Left kidney (tissue), 2 donors: ENCODE measurements around the gene ACSS3. TPM values are rescaled to one million over a fixed set of nuclear protein-coding genes. Genes with fewer than 3 reads are reported as not detected.
"Not testable (repeated sequence)": the region's sequence is repeated elsewhere in the genome, so short reads cannot be mapped to it uniquely, and the experiment has no call there.

ENCODE experiments used
- DNase-seq: peaks from one replicate; pipeline ENCODE4 v3.0.0-alpha.2; 2013
- polyA plus RNA-seq: library from polyadenylated mRNA; unstranded; fragments of 120-200 nt; gene quantifications from one replicate; pipeline ENCODE4 v1.2.1, GENCODE V29; 2013; ENCODE audit not compliant: insufficient read length

The ACSS3 gene
- polyA plus RNA-seq, 1 donor: 27.4 TPM

DNA sequence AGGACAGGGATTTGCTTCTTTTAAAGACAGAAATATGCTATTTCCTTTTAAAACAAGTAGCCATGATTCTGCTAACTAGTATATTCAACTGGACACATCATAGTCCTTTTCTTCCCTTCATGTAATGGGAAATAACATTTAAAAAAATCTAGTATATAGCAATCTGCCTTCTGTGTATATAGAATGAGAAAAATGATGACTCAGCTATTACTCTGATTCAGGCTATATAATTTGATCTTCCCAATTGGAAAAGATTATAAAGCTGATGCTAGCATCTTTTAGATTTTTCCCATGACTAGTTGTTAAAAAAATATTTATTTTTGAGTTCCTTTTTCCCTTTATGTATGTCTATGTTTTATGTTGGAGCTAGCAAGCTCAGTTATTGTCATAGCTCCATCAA is 86.9 kb downstream of the ACSS3 start:
- no peak for DNase-seq

DNA sequence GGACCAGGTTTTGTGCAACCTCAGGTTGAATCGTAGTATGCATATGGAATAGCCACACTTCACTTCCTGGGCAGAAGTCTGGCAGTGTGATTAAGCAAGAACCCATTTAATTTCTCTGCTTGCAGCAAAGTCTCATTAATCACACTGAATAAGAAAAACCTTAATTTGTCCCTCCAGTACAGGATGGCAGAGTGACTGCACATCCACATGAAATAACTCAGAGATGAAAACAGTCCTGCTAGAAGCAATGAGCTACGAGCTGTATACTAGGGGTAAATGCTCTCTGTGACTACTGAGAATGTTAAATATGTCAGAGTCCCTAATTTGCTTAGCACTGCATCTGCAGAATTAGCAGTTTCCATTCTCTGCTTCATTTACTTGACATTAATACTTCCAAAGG is 88.9 kb downstream of the ACSS3 start:
- no peak for DNase-seq

DNA sequence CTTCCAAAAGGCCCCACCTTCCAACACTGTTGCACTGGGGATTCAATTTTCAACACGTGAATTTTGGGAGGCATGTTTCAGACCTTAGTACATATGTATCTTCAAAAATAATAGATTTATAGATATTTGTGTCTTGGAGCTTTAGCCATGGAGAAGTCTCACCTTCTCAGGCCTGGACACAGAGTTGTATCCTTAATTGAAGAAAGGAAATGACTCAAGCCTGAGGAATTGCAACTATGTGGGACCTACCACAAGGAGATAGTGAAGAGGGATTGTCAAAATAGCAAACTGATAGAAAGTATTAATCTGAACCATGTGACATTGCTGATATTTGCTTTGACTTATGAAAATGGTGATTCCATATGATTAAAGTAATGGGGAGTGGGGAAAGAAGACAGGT is 89.8 kb downstream of the ACSS3 start:
- no peak for DNase-seq

DNA sequence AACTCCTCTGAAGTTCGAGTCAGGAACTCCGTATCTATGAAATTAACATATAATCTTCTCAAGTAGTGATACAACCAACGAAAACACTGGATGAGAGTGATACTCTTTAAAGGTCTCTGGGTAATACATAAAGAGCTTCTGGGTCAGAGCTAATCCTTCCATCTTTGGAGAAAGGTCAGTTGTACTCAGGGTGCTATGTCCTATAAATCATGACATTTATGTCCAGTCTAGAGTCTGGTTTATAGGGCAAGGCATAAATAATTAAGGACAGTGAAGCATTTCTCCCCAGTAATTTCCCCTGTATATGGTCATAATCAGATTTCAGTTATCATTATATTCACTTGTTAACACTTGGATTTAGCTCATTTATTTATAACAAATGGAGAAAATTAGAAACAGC is 90.6 kb downstream of the ACSS3 start:
- DNase-seq: no peak

DNA sequence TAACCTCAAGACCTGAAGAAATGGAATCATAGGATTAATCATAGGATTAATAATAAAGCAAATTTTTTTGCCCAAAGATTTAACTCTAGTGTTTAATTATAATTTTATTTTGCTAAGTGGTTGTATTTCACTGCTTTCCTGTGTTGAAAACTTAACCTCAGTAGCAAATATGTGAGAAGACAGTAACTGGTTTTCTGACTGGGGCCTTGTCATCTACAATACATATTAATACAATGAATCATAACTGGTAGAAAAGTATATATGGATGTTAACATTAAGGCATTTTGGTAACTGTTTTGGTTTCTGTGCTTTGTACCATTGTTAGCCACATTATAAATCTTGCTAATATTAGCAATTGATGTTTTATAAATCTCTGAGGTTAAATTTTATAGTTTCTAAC is 92.2 kb downstream of the ACSS3 start:
- no peak for DNase-seq

DNA sequence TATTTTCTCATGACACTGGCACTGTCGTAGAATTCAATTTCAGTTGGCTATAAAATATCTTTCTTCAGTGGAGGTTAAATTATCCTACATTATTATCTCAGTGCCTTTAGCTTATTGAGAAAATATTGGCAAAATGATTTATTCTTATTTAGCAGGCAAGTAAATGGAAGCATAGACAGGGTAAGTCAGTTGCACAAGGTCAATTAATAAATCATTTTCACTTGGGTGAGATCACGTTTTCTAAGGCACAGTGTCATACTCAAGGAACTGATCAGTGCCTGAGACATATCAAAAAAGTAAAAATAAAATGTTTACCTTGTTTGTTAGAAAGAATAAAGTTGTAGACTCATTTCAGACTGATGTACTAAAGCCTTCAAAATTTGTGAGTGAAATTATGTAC is 95.0 kb downstream of the ACSS3 start:
- no peak for DNase-seq

DNA sequence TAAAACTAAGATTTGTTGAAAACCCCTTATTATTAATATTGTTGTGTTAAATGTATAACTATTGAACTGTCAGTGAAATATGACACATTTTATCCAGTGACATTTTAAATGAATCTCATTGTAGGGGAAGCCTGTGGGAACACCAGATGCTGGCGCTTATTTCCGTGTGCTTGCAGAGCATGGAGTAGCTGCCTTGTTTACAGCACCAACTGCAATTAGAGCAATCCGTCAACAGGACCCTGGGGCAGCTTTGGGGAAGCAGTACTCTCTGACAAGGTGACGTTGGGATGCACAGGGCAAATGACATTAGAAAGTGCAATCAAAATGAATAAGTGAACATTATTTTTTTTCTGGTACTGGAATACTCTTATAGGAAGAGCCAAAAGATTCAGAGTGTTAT is 96.8 kb downstream of the ACSS3 start:
- no peak for DNase-seq

DNA sequence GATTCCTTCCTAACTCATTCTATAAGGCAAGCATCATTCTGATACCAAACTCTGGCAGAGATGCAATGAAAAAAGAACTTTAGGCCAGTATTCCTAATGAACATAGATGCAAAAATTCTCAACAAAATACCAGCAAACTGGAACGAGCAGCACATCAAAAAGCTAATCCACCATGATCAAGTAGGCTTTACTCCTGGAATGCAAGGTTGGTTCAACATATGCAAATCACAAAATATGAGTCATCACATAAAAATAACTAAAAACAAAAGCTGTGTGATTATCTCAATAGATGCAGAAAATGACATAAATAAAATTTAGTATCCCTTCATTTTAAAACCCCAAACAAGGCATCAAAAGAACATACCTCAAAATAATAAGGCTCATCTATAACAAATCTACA is 98.9 kb downstream of the ACSS3 start:
- DNase-seq: no peak

DNA sequence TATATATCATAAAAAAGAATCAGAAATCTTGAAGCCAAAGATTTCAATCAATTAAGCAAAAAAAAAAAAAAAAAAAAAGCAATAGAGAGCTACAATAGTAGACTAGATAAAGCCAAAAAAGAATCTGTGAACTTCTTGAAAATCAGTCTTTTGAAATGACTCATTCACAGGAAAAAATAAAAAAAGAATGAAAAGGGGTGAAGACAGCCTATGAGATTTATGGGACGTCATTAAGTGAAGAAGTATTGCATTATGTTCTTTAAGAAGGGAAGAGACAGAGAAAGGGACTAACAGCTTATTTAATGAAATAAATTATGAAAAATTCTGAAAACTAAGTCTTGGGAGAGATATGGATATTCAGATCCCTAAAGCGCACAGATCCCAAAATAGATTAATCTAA is 103.8 kb downstream of the ACSS3 start:
- no peak for DNase-seq

DNA sequence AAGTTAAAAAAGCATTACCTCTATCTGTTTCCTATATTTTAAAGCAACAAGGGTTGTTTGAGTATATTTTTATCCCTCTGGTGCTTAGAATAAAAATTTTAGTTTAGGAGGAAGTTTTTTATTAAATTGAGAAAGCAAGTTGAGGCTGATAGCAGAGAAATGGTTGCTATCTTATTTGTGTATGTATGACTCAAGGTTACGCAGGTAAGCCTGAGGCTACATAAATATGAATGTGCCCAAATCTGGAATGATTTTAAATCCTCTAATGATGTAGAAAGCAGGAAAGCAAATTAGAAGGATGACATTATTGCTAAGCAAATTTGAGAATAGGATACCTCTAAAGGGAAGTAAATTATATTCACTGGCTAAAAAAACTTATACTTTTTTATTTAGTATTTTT is 109.8 kb downstream of the ACSS3 start:
- no peak for DNase-seq

DNA sequence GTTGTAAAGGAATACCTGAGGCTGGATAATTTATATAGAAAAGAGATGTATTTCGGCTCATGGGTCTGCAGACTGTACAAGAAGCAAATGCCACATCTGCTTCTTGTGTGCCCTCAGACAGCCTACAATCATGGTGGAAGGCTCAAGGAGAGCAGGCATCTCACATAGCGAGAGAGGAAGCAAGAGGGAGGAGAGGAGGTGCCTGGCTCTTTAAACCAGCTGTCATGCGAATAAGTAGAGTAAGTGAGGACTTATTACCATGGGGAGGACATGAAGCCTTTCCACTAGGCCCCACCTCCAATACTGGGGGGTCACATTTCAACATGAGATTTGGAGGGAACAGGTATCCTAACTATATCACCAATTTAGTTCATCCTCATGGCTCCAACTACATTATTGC is 118.7 kb downstream of the ACSS3 start:
- DNase-seq: no peak

DNA sequence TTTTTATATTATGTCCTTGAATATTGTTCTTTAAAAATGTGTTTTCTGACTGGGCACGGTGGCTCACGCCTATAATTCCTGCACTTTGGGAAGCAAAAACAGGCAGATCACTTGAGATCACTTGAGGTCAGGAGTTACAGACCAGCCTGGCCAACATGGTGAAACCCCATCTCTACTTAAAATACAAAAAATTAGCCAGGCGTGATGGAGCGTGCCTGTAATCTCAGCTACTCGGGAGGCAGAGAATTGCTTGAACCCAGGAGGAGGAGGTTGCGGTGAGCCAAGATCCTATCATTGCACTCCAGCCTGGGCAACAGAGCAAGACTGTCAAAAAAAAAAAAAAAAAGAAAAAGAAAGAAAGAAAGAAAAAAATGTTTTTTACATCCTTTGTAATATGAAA is 122.7 kb downstream of the ACSS3 start:
- DNase-seq: not testable (repeated sequence)

DNA sequence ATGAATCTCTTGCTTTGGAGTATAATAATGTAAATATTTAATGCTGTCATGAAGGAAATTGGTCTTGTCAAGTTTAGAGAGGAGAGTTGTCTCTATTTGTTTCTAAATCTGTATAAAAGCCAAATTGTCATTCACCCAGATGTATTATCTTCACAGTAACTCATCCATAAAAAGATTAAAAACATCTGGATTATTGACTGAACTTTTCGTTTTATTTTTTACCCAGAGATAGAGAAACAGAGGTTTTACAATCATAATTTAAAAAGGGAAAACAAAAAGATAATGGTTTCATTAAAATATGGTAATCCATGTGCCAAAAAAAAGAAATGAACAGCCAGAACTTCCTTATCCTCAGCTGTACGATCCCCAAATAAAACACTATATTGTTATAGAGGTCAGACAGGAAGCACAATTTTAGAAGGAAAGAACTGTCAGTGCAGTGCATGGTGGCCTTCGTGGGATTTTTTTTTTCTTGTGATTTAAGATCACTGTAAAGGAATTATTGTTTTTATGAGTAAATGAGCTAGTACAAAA is 125.9 kb downstream of the ACSS3 start:
- peak; percentile 48 for DNase-seq

DNA sequence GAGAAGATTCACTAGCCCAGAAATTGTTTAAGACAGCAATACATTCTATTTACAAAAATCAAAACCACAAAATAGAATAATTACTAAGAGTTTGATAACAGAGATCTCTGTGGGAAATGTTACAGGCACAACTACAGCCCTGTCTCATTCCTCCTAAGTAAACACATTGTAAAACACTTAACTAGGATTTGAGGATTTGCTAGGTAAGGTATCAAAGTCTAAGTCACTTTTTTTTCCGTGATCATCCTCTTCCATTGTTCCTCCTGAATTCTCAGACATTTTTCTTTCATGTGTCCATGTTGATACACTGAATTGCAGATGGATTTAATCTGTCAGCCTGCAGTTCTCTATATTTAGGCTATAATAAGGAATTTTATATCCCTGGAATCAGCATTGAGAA is 127.5 kb downstream of the ACSS3 start:
- no peak for DNase-seq

DNA sequence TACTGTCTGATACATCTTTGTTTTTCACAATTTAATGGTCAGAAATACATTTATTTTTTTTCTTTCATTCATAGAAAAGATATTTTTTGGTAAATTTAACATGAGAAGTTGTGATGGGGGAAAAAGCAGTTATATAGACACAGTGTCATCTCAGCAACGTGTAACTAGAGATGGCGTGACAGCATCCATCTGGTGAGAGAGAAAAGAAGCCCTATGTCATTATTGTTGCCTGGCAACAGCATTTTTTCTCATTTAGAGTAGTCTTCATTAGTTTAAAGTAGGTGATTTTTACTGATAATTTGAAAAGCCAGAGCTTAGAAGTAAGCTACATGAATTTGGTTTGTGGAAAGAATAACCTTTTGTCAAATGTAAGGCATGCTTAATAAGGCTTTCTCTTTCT is 128.6 kb downstream of the ACSS3 start:
- no peak for DNase-seq

DNA sequence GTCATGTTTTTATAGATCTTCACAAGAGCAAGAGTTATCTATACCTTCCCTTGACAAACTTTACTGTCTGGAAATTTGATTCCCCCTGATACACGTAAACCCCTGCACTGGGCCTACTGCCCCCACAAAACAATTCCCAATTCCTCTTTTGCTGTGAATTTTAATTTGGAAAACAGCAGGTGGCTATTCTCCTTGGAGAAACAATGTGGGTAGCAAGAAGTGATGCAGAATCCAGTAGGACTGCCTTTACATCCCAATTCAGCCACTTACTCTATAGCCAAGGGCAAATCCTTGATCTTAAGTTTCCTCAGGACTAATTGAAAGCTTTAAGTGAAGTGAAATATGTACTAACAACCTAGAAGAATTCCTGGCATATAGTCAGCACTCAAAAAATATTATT is 129.3 kb downstream of the ACSS3 start:
- no peak for DNase-seq

DNA sequence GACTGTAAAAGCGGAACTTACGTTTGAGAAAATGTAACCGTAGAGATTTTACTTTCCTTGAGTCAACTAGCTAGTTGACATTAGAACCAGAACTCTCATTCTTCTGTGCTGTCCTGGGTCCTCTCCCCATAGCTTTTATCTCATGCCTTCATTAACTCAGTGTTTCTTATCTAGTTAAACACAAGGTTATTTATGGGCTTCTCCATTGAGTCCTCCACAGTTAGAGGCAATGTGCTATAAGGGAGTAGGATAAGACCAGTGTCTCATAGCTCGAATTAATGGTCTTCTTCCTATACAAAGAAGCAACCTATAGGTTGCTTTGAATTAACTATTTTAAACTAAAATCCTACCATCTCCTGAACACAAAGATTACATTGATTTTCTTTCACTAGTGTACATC is 129.8 kb downstream of the ACSS3 start:
- DNase-seq: no peak

DNA sequence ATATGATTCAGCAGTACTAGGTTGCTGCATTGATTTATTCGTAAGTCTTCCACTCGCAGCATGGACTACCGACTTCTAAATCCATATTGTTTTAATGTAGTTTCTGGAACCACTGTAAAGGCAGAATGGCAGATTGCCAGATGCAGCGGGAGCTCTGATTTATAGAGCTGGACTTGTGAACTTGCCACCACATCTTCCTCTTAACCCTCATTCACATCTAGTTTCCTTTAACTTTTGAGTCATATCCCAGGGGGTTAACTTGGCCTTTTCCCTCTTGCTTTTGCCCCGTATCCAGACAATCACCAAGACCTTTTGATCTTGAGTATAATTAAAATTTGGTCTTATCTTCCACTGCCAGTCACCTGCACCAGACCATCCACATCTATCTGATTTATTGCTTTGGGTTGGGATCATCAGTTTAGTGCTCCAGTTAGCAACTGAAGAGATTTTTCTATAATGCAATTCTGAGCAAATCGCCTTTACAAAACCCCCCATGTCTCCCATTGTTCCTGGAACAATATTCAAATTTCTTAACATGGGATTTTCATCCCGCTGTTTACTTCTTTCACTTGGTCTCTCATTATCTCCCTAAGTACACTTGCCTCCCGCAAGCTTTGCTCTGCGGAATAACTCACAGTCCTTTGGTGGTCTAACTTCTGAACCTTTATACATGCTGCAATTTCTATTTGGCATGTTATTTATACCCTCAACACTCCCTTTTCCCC is 130.5 kb downstream of the ACSS3 start:
- DNase-seq: peak; percentile 44

DNA sequence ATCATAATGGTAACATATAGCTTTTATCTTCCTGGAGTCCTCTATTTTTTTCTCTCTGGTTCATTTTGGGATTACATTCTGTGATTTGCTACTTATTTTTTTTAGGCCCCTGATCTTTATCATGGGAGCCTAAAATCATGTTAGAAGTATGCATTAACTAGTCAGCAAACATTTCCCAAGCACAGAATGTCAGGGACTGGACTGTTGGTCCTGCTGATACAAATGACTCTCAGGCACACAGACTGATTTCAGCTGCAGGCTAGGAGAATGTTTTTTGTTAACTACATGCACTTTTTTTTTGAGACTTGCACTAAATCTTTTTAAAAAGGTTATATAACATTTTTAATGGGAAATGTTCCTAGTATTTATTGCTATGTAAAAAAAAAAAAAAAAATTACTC is 131.1 kb downstream of the ACSS3 start:
- peak; percentile 40 for DNase-seq

DNA sequence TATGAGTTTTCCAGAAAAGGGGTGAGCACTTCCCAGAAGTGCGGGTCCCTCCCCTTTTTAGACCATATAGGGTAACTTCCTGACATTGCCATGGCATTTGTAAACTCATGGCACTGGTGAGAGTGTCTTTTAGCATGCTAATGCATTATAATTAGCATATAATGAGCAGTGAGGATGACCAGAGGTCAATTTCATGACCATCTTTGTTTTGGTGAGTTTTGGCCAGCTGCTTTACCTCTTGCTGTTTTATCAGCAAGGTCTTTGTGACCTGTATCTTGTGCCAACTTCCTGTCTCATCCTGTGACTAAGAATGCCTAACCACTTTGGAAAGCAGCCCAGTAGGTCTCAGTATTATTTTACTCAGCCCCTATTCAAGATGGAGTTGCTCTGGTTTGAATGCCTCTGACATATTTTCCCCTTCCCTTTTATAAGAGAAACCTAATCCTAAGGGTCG is 131.9 kb downstream of the ACSS3 start:
- not testable (repeated sequence) for DNase-seq

DNA sequence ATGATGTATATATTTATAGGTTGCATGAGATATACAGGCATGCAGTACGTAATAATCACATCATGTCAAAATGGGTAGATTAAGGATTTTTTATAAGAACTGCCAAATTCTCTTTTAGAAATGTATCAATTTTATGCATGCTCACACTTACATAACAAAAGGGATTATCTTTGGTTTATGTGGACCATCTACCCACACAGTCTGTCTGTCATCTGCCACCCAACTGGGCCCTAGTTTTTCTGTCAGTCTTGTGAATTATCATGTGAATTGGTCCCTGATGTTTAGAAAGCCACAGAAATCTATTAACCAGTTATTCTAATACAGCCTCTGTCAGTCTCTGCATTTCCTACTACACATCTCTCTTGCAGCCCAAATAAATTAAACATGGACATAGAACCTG is 133.4 kb downstream of the ACSS3 start:
- DNase-seq: no peak

DNA sequence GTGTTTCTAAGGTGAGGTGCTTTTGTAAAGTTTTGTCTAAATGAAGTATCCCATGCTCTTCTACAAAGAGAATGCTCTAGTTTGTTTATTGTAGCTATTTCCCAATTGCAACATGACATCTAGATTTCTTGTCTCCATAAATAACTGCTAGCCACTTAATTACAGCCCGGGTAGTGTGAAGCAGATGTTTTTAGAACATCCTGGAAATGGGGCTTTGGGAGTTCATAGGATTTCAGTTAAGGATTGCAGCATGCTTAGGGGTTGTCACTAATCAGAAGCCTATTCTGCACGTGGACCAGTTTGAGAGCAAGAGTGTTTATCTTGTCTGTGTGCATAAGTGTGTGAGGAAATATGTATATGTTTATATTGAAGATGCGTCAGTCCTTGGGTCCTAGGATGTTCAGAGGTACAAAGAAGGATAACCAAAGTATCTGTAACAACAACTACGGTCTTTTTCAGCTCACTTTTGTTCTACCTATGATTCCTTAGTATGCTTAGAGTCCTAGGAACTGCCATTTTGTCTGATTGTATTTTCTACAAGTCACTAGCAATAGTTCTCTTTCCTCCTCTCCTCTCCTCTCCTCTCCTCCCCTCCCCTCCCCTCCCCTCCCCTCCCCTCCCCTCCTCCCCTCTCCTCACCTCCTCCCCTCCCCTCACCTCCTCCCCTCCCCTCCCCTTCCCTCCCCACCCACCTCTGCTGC is 135.3 kb downstream of the ACSS3 start:
- DNase-seq: no peak

DNA sequence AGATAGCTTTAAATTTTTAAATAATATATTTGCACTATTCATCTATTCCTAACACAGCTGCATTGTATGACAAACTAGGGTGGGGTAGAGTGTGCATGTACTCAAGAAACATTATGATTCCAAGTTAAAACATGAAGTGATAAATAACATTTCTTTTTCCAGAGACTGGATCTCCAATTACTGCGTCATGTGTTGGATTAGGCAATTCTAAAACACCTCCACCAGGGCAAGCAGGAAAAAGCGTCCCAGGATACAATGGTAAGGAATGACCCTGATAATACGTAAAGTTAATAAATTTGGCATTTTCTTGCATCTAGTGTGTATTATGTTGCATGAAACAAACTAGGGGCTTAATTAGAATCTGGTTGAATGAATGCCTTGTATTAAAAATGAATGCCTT is 138.9 kb downstream of the ACSS3 start:
- DNase-seq: no peak

DNA sequence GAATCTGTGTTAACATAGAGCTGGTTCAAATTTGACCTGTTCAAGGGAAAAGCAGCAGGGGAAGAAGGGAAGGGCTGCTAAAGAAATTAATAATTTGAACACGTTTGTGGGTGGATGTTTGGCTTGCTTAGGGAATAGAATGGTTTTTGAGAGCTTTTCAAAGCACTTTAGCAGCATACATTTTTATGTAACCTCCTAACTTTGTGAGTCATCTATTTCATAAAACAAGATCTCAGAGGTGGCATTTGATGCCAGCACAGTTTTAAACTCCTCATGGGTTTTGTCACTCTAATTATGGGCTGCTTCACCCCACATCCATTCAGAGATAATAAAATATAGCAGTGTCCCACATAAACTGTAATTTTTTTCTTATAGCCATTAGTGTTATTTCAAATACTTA is 143.8 kb downstream of the ACSS3 start:
- DNase-seq: no peak
